Kidney (tissue), 14 donors: ENCODE measurements around the gene NT5E. TPM values are rescaled to one million over a fixed set of nuclear protein-coding genes. Genes with fewer than 3 reads are reported as not detected.

ENCODE experiments used
- DNase-seq, 5 donors: peaks; one replicate each; pipeline ENCODE4 v3.0.0-alpha.2; 2013 to 2020
- FAIRE-seq: peaks from 2 replicates; lab custom pipeline; 2012; peaks lifted over from hg19 to GRCh38; lab: Jason Lieb, UNC
- H3K27ac ChIP-seq, 2 donors: one replicate each; pipeline ENCODE4 v1.7.0; 2013; ENCODE audit warnings: low read depth in 2 of 2, low read length in 2 of 2, inconsistent platforms in 1 of 2
- H3K27me3 ChIP-seq: one replicate; pipeline ENCODE4 v1.7.1; 2013; ENCODE audit warnings: low read length, inconsistent platforms; ENCODE audit not compliant: control insufficient read depth, insufficient read depth
- H3K36me3 ChIP-seq, 3 donors: one replicate each; pipeline versions ENCODE4 v1.7.0 to v1.7.1; 2013; ENCODE audit warnings: low read length in 3 of 3, control low read depth in 1 of 3, inconsistent platforms in 1 of 3; ENCODE audit not compliant: insufficient read depth in 3 of 3, control insufficient read depth in 2 of 3
- H3K4me1 ChIP-seq, 3 donors: one replicate each; pipeline versions ENCODE4 v1.7.0 to v1.7.1; 2013; ENCODE audit warnings: low read length in 3 of 3, inconsistent platforms in 1 of 3, low read depth in 1 of 3; ENCODE audit not compliant: control insufficient read depth in 2 of 3, insufficient read depth in 2 of 3
- H3K4me3 ChIP-seq, 3 donors: one replicate each; pipeline versions ENCODE4 v1.7.0 to v1.8.1; 2013; ENCODE audit warnings: low read length in 3 of 3, control low read depth in 1 of 3, inconsistent platforms in 1 of 3
- H3K9ac ChIP-seq, 3 donors: one replicate each; pipeline versions ENCODE4 v1.7.0 to v1.7.1; 2013; ENCODE audit warnings: low read length in 3 of 3, control low read depth in 1 of 3, inconsistent platforms in 1 of 3
- H3K9me3 ChIP-seq, 3 donors: one replicate each; pipeline versions ENCODE4 v1.7.0 to v1.7.1; 2013; ENCODE audit warnings: low read length in 3 of 3, control low read depth in 1 of 3, inconsistent platforms in 1 of 3; ENCODE audit not compliant: control insufficient read depth in 2 of 3, insufficient read depth in 1 of 3
- CTCF ChIP-seq: IDR thresholded peaks from 3 replicates; pipeline ENCODE4 v1.5.1; 2012; ENCODE audit warnings: mild to moderate bottlenecking, moderate library complexity, borderline replicate concordance; ENCODE audit not compliant: insufficient read depth; ENCODE audit errors: extremely low read depth
- intact Hi-C: fragments of 100-400 bp; cut with DNase I; formaldehyde crosslinking; loops from one replicate; pipeline ENCODE4 v1.11.1; 2022
- polyA plus RNA-seq: library from polyadenylated mRNA; stranded (reverse); fragments of 350-450 nt; fragmentation: Illumina TruSeq; extraction: RNeasy Lipid Tissue Mini Kit (QIAGEN cat#74804); gene quantifications from one replicate; pipeline ENCODE4 v1.2.3, GENCODE V29; 2014; ENCODE audit warnings: low read depth, low replicate concordance; ENCODE audit not compliant: insufficient read depth
- total RNA-seq: library from RNA; stranded (reverse); fragmentation: NEBNext Ultra II Directional; extraction: Animal tissue kit (Norgen Biotek cat#: 25700); gene quantifications from one replicate; pipeline ENCODE4 v1.2.1, GENCODE V29; 2021
- donor health status: control.
- donor health status: control.
- donor health status: control.
- donor health status: control.
- donor health status: control.
- donor health status: DM: yes; HTN: yes; CAD: no.
- donor health status: Normal renal cell carcinoma (clear cell type).

Gene NT5E
- total and polyA plus RNA-seq, 2 donors from 2014 or later = 13.1 to 41.0 TPM

GRCh38 chr6:85469276-85470022 lies 19.6 kb downstream of the NT5E start:
- Histone ChIP-seq H3K4me1 (peaks cover 0 to 2% (median 0%) of the 10 kb centered on the region in 3 donors), H3K27me3 (no peaks in the 10 kb centered on the region), H3K27ac (no peak overlapping the region), H3K4me3 (no peak overlapping the region), H3K36me3 (no peaks in the 10 kb centered on the region), H3K9me3 (no peaks in the 10 kb centered on the region), H3K9ac (no peak overlapping the region)
- DNase-seq (no peak), FAIRE-seq (no peak)
- TF ChIP-seq CTCF = no peak
- intact Hi-C loops = no loop called here

GRCh38 chr6:85470023-85470410 lies 20.1 kb downstream of the NT5E start:
- no peak overlapping the region for H3K27ac ChIP-seq
- FAIRE-seq = no peak

DNA sequence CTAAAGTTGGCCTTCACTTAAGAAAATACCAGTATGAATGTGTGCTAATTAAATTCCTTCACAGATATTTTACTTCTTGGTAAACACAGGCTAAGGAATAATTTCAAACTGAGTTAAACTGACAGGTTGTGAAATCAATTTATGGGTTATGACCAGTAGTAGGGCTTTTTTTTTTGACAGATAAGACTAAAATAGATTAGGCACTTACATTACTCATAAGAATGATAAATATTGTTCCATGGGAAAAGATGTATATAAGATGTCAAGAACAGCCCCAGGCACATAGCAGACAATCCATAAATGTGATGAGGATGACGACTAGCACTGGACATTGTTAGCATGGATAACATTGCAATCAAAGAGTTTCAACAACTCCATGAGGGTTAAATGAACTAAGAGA lies 22.9 kb downstream of the NT5E start:
- intact Hi-C loops = no loop called here
- H3K9ac ChIP-seq = no peak overlapping the region
- no peaks in the 10 kb centered on the region for H3K27me3 ChIP-seq
- no peaks in the 10 kb centered on the region for H3K4me1 ChIP-seq
- H3K27ac ChIP-seq = no peak overlapping the region
- no peaks in the 10 kb centered on the region for H3K36me3 ChIP-seq
- no peak overlapping the region for H3K4me3 ChIP-seq
- no peaks in the 10 kb centered on the region for H3K9me3 ChIP-seq
- TF ChIP-seq CTCF = no peak
- DNase-seq (no peak), FAIRE-seq (no peak)

More at GRCh38 chr6:85470023-85470410, 20.1 kb downstream of the NT5E start:
- DNase-seq = no peak
- Histone ChIP-seq H3K4me1 (no peaks in the 10 kb centered on the region), H3K9ac (no peak overlapping the region), H3K9me3 (no peaks in the 10 kb centered on the region), H3K4me3 (no peak overlapping the region), H3K27me3 (no peaks in the 10 kb centered on the region), H3K36me3 (no peaks in the 10 kb centered on the region)
- TF ChIP-seq CTCF = no peak
- intact Hi-C loops = no loop called here

GRCh38 chr6:85473748-85474147 lies 23.9 kb downstream of the NT5E start:
- Histone ChIP-seq H3K4me1 (no peaks in the 10 kb centered on the region), H3K27me3 (no peaks in the 10 kb centered on the region), H3K27ac (no peak overlapping the region), H3K9me3 (no peaks in the 10 kb centered on the region), H3K9ac (no peak overlapping the region), H3K4me3 (no peak overlapping the region), H3K36me3 (no peaks in the 10 kb centered on the region)
- intact Hi-C loops = no loop called here
- DNase-seq (no peak), FAIRE-seq (no peak)
- no peak for TF ChIP-seq CTCF
